Upper lobe of left lung (tissue), 6 donors: ENCODE results near the gene MED13L. TPM values are rescaled to one million over a fixed set of nuclear protein-coding genes. Genes with fewer than 3 reads are reported as not detected.
A peak's percentile ranks its signal among the peaks of the same experiment; 100 is the strongest.

ENCODE experiments used
- ATAC-seq, 2 donors: fragments of 200-7000 bp; cut with Tn5 transposase; one replicate each; pipeline ENCODE4 v1.9.1; 2022; ENCODE audit warnings: mild to moderate bottlenecking in 2 of 2, moderate library complexity in 2 of 2; ENCODE audit not compliant: low FRiP score in 2 of 2
- DNase-seq, 2 donors: peaks; one replicate each; pipeline ENCODE4 v3.0.0-alpha.2; 2019 to 2020
- H3K27ac ChIP-seq, 4 donors: fragments of 200-600 bp; sonication (generic); one replicate each; pipeline ENCODE4 v1.5.1; 2016 to 2019
- H3K27me3 ChIP-seq, 4 donors: fragments of 200-600 bp; sonication (generic); one replicate each; pipeline ENCODE4 v1.5.1; 2017 to 2019
- H3K36me3 ChIP-seq, 4 donors: fragments of 200-600 bp; sonication (generic); one replicate each; pipeline ENCODE4 v1.5.1; 2016 to 2019
- H3K4me1 ChIP-seq, 4 donors: fragments of 200-600 bp; sonication (generic); one replicate each; pipeline ENCODE4 v1.5.1; 2018 to 2019
- H3K4me3 ChIP-seq, 4 donors: fragments of 200-600 bp; sonication (generic); one replicate each; pipeline ENCODE4 v1.5.1; 2017 to 2019; ENCODE audit warnings: mild to moderate bottlenecking in 2 of 4, moderate library complexity in 1 of 4
- H3K9me3 ChIP-seq, 4 donors: fragments of 200-600 bp; sonication (generic); one replicate each; pipeline ENCODE4 v1.5.1; 2018 to 2019
- CTCF ChIP-seq, 6 experiments: fragments of 450-650 bp in 4 of 6; fragments of 200-600 bp in 2 of 6; sonication (generic) in 2 of 6; IDR thresholded peaks; one replicate each; pipeline ENCODE4 v1.5.1; 2016 to 2019; ENCODE audit warnings: antibody characterized with exemption in 6 of 6
- EP300 ChIP-seq, 4 donors: sonication (generic); formaldehyde crosslinking; IDR thresholded peaks; one replicate each; pipeline ENCODE4 v1.5.1; 2017; ENCODE audit warnings: antibody characterized with exemption in 4 of 4, control low read depth in 2 of 4
- POLR2A ChIP-seq, 4 donors: fragments of 450-650 bp; IDR thresholded peaks; one replicate each; pipeline ENCODE4 v1.5.1; 2016 to 2017; ENCODE audit warnings: antibody characterized with exemption in 4 of 4, mild to moderate bottlenecking in 2 of 4
- POLR2AphosphoS5 ChIP-seq, 2 donors: sonication (generic); formaldehyde crosslinking; IDR thresholded peaks; one replicate each; pipeline ENCODE4 v1.5.1; 2017; ENCODE audit warnings: antibody characterized with exemption in 2 of 2
- WGBS, 2 donors: methylation state at CpG; one replicate each; pipeline ENCODE4 v1.1.5; 2017 to 2018; 5-methylcytosine and 5-hydroxymethylcytosine counted together
- total RNA-seq, 6 donors: library from RNA; depleted of rRNA in 4 of 6; stranded (reverse); fragments of >200 nt in 4 of 6; gene quantifications; one replicate each; pipeline versions ENCODE4 v1.1.0 to v1.2.1, GENCODE V29; 2016 to 2021
- donor health status: DM: no; HTN: no; CAD: no; lungs with moderate emphysema.
- donor health status: DM: no; HTN: yes; CAD: no; lungs with severe emphysema.

Gene MED13L
- total RNA-seq, 6 donors from 2014 or later = 96.6 to 178 (median 124) TPM

GRCh38 chr12:116015525-116015924 is 262.0 kb downstream of the MED13L start:
- H3K9me3 ChIP-seq = no peaks in the 10 kb centered on the region
- peak; percentile 59 to 77 for ATAC-seq
- H3K4me3 ChIP-seq = no peak overlapping the region
- H3K36me3 ChIP-seq = peaks cover 5 to 62% (median 23%) of the 10 kb centered on the region in 4 donors
- 62 to 64% methylated on average over 1 of the region's 1 CpG for WGBS, 2 donors
- DNase-seq = no peak
- H3K27me3 ChIP-seq = no peaks in the 10 kb centered on the region
- H3K4me1 ChIP-seq = peaks cover 6 to 8% (median 7%) of the 10 kb centered on the region in 4 donors
- H3K27ac ChIP-seq = no peak overlapping the region
- no peak for TF ChIP-seq EP300 (IDR thresholded peaks at IDR 0.05)
- TF ChIP-seq POLR2A (IDR thresholded peaks at IDR 0.05) = no peak
- TF ChIP-seq CTCF (IDR thresholded peaks at IDR 0.05) = peak in 4 of 6 experiments; percentile 18 to 50 (median 47)
- TF ChIP-seq POLR2AphosphoS5 (IDR thresholded peaks at IDR 0.05) = no peak

- ATAC-seq (no peak), DNase-seq (no peak)
- no peak overlapping the region for H3K27ac ChIP-seq
- peaks cover 19 to 63% (median 36%) of the 10 kb centered on the region in 4 donors for H3K36me3 ChIP-seq
- no peaks in the 10 kb centered on the region for H3K4me1 ChIP-seq
- no peak overlapping the region for H3K4me3 ChIP-seq
- H3K27me3 ChIP-seq = no peaks in the 10 kb centered on the region
- H3K9me3 ChIP-seq = no peaks in the 10 kb centered on the region
- 95 to 100% methylated on average over 3 of the region's 3 CpGs for WGBS, 2 donors
- TF ChIP-seq CTCF (IDR thresholded peaks at IDR 0.05) = no peak
- TF ChIP-seq EP300 (IDR thresholded peaks at IDR 0.05) = no peak
- no peak for TF ChIP-seq POLR2A (IDR thresholded peaks at IDR 0.05)
- TF ChIP-seq POLR2AphosphoS5 (IDR thresholded peaks at IDR 0.05) = no peak
These were observed 264.7 kb downstream of the MED13L start for GRCh38 chr12:116012757-116013156.

- Histone ChIP-seq H3K27me3 (no peaks in the 10 kb centered on the region), H3K36me3 (peaks cover 25 to 75% (median 43%) of the 10 kb centered on the region in 4 donors), H3K4me3 (no peak overlapping the region), H3K4me1 (no peaks in the 10 kb centered on the region), H3K9me3 (no peaks in the 10 kb centered on the region), H3K27ac (no peak overlapping the region)
- WGBS, 2 donors = 93 to 94% methylated on average over 3 of the region's 3 CpGs
- no peak for ATAC-seq
- DNase-seq = no peak
- TF ChIP-seq EP300 (IDR thresholded peaks at IDR 0.05) (no peak), POLR2A (IDR thresholded peaks at IDR 0.05) (no peak), CTCF (IDR thresholded peaks at IDR 0.05) (no peak)
These were observed 266.3 kb downstream of the MED13L start for GRCh38 chr12:116011217-116011616.

- Histone ChIP-seq H3K27ac (no peak overlapping the region), H3K27me3 (no peaks in the 10 kb centered on the region), H3K36me3 (peaks cover 25 to 83% (median 49%) of the 10 kb centered on the region in 4 donors), H3K9me3 (no peaks in the 10 kb centered on the region), H3K4me3 (no peak overlapping the region), H3K4me1 (no peaks in the 10 kb centered on the region)
- 97 to 99% methylated on average over 3 of the region's 3 CpGs for WGBS, 2 donors
- ATAC-seq = no peak
- no peak for DNase-seq
- TF ChIP-seq CTCF (IDR thresholded peaks at IDR 0.05) (no peak), POLR2A (IDR thresholded peaks at IDR 0.05) (no peak), EP300 (IDR thresholded peaks at IDR 0.05) (no peak), POLR2AphosphoS5 (IDR thresholded peaks at IDR 0.05) (no peak)
These were observed 267.0 kb downstream of the MED13L start for GRCh38 chr12:116010467-116010866.

- H3K4me1 ChIP-seq = no peaks in the 10 kb centered on the region
- no peaks in the 10 kb centered on the region for H3K9me3 ChIP-seq
- no peak overlapping the region for H3K27ac ChIP-seq
- H3K4me3 ChIP-seq = no peak overlapping the region
- peaks cover 22 to 86% (median 49%) of the 10 kb centered on the region in 4 donors for H3K36me3 ChIP-seq
- DNase-seq (no peak), ATAC-seq (no peak)
- no peaks in the 10 kb centered on the region for H3K27me3 ChIP-seq
- peak in 2 of 6 experiments; percentile 11 to 20 for TF ChIP-seq CTCF (IDR thresholded peaks at IDR 0.05)
- TF ChIP-seq POLR2AphosphoS5 (IDR thresholded peaks at IDR 0.05) = no peak
- 91% methylated on average over 4 of the region's 4 CpGs for WGBS, 2 donors
These were observed 267.7 kb downstream of the MED13L start for GRCh38 chr12:116009805-116010204.
